Measurements from ENCODE around the gene PLCB4. TPM values are rescaled to one million over a fixed set of nuclear protein-coding genes. Genes with fewer than 3 reads are reported as not detected.

PLCB4 gene
- total RNA-seq, 1 experiment from 2014 or later = 0.91 TPM

DNA sequence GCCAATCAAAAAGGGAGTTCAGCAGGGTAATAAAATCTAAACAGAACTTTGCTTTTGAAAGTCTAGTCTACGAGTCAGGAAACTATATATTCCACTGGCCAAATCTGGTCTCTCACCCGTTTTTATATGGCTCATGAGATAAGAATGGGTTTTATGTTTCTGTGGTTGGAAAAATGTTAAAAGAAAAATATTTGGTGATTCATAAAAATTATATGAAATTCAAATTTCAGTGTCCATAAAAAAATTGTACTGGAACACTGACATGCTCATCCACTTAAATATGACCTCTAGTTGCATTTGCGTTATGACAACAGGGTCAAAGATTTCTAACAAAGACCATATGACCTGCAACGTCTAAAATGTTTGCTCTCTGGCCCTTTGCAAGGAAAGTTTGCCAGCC, 423.2 kb downstream of the PLCB4 start:
- Mint-ChIP-seq H3K9me3 (ENCODE audit: unreplicated experiment) (peaks cover 17% of the 10 kb centered on the region), H3K4me3 (ENCODE audit: unreplicated experiment) (no peak overlapping the region), H3K4me1 (ENCODE audit: insufficient read depth, unreplicated experiment) (no peaks in the 10 kb centered on the region), H3K27me3 (ENCODE audit: insufficient read depth, unreplicated experiment) (no peaks in the 10 kb centered on the region), H3K27ac (ENCODE audit: low read depth, unreplicated experiment) (no peak overlapping the region), H3K36me3 (ENCODE audit: insufficient read depth, unreplicated experiment) (no peaks in the 10 kb centered on the region)
- TF ChIP-seq, protein P1, sequence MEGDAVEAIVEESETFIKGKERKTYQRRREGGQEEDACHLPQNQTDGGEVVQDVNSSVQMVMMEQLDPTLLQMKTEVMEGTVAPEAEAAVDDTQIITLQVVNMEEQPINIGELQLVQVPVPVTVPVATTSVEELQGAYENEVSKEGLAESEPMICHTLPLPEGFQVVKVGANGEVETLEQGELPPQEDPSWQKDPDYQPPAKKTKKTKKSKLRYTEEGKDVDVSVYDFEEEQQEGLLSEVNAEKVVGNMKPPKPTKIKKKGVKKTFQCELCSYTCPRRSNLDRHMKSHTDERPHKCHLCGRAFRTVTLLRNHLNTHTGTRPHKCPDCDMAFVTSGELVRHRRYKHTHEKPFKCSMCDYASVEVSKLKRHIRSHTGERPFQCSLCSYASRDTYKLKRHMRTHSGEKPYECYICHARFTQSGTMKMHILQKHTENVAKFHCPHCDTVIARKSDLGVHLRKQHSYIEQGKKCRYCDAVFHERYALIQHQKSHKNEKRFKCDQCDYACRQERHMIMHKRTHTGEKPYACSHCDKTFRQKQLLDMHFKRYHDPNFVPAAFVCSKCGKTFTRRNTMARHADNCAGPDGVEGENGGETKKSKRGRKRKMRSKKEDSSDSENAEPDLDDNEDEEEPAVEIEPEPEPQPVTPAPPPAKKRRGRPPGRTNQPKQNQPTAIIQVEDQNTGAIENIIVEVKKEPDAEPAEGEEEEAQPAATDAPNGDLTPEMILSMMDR (IDR thresholded peaks at IDR 0.05; ENCODE audit: unreplicated experiment) = no peak
- no TSS peak for BruUV-seq (replicated peaks)
- ChIA-PET POLR2A (no interaction called here), CTCF (no interaction called here)
- DNase-seq (ENCODE audit: unreplicated experiment) = no peak
- intact Hi-C loops (cut with micrococcal nuclease) = no loop called here

DNA sequence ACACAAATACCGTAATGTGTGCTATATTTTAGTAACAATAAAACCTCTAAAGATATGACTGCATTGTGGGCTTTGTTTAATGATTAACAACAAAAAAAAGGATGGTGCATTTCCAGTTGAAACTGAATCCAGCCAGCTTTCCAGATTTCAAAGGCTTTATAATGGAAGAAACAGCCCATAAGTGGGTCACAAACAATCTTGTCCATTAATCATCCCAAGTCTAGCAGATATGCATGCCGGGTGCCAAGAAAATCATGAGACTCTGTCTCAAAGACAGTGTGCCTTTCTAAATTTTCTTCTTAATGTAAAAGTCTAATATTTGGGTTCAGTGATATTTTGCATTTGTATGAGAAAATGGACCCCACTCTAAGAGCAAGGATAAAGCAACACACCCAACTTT, 424.9 kb downstream of the PLCB4 start:
- DNase-seq (ENCODE audit: unreplicated experiment) = no peak
- peaks cover 23% of the 10 kb centered on the region for H3K9me3 Mint-ChIP-seq (ENCODE audit: unreplicated experiment)

DNA sequence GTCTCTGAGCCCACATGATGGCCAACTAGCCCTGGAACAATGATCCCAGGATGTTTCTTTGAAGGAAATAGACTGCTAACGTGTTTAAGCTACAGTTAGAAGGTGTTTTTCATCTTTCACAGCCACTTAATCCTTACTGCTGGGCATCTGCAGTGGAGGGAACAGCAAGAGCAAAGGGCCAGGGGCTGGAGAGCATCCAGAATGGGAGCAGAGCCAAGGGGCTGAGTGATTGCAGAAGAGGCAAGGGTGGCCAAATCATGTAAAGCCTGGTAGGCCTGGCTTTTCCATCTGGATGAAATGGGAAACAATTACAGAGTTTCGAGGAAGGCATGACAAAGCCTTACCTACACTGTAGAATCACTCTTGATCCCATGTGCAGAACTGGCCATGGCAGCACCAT, 426.8 kb downstream of the PLCB4 start:
- Mint-ChIP-seq H3K27ac (ENCODE audit: low read depth, unreplicated experiment) (no peak overlapping the region), H3K9me3 (ENCODE audit: unreplicated experiment) (peaks cover 23% of the 10 kb centered on the region), H3K4me3 (ENCODE audit: unreplicated experiment) (no peak overlapping the region), H3K4me1 (ENCODE audit: insufficient read depth, unreplicated experiment) (no peaks in the 10 kb centered on the region), H3K27me3 (ENCODE audit: insufficient read depth, unreplicated experiment) (no peaks in the 10 kb centered on the region), H3K36me3 (ENCODE audit: insufficient read depth, unreplicated experiment) (no peaks in the 10 kb centered on the region)
- no peak for DNase-seq (ENCODE audit: unreplicated experiment)
- BruUV-seq (replicated peaks) = no TSS peak
- intact Hi-C loops (cut with micrococcal nuclease) = no loop called here
- TF ChIP-seq, protein P1 (IDR thresholded peaks at IDR 0.05; ENCODE audit: unreplicated experiment) = no peak
- ChIA-PET CTCF (interaction anchor here (0.6 kb wide), 1 partner anchor 426 kb away, joined by 7 read pairs; no protein-coding TSS in a partner anchor), POLR2A (no interaction called here)

More for the DNA sequence above, 424.9 kb downstream of the PLCB4 start:
- ChIA-PET CTCF (interaction anchor here (0.8 to 1.6 kb wide), 2 partner anchors 26 to 86 kb away, joined by 4 to 8 read pairs; no protein-coding TSS in a partner anchor), POLR2A (interaction anchor here (0.6 kb wide), 1 partner anchor 1370 kb away, joined by 3 read pairs; no protein-coding TSS in a partner anchor)
- BruUV-seq (replicated peaks) = no TSS peak
- Mint-ChIP-seq H3K27ac (ENCODE audit: low read depth, unreplicated experiment) (no peak overlapping the region), H3K4me1 (ENCODE audit: insufficient read depth, unreplicated experiment) (no peaks in the 10 kb centered on the region), H3K4me3 (ENCODE audit: unreplicated experiment) (no peak overlapping the region), H3K36me3 (ENCODE audit: insufficient read depth, unreplicated experiment) (no peaks in the 10 kb centered on the region), H3K27me3 (ENCODE audit: insufficient read depth, unreplicated experiment) (no peaks in the 10 kb centered on the region)
- intact Hi-C loops (cut with micrococcal nuclease) = no loop called here
- TF ChIP-seq, protein P1 (IDR thresholded peaks at IDR 0.05; ENCODE audit: unreplicated experiment) = no peak

DNA sequence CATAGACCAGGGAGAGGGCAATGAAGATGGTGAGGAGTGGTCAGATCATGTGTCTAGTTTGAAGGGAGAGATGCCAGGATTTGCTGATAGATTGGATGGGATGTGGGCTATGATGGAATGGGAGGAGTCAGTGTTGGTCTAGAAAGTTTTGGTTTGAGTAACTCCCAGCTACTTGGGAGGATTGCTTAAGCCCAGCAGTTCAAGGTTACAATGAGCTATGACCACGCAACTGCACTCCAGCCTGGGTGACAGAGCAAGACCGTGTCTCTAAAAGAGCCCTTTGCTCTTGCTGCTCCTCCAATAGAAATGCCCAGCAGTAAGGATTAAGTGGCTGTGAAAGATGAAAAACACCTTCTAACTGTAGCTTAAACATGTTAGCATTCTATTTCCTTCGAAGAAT, 427.3 kb downstream of the PLCB4 start:
- Mint-ChIP-seq H3K4me1 (ENCODE audit: insufficient read depth, unreplicated experiment) (no peaks in the 10 kb centered on the region), H3K27me3 (ENCODE audit: insufficient read depth, unreplicated experiment) (no peaks in the 10 kb centered on the region), H3K36me3 (ENCODE audit: insufficient read depth, unreplicated experiment) (no peaks in the 10 kb centered on the region), H3K9me3 (ENCODE audit: unreplicated experiment) (peaks cover 23% of the 10 kb centered on the region), H3K4me3 (ENCODE audit: unreplicated experiment) (no peak overlapping the region), H3K27ac (ENCODE audit: low read depth, unreplicated experiment) (no peak overlapping the region)
- POLR2A ChIA-PET = no interaction called here
- BruUV-seq (replicated peaks) = no TSS peak
- TF ChIP-seq, protein P1 (IDR thresholded peaks at IDR 0.05; ENCODE audit: unreplicated experiment) = no peak
- no peak for DNase-seq (ENCODE audit: unreplicated experiment)
- intact Hi-C loops (cut with micrococcal nuclease) = no loop called here
- CTCF ChIA-PET = interaction anchor here (1.2 kb wide), 1 partner anchor 101 kb away, joined by 3 read pairs; no protein-coding TSS in a partner anchor

Measured in MCF 10A (cell line).